Sciatic nerve (tissue), 2 donors: Measurements from ENCODE around the gene SORT1. TPM values are rescaled to one million over a fixed set of nuclear protein-coding genes. Genes with fewer than 3 reads are reported as not detected.
A peak's percentile ranks its signal among the peaks of the same experiment; 100 is the strongest.

Experiments
- ATAC-seq: fragments of 200-7000 bp; cut with Tn5 transposase; one replicate; pipeline ENCODE4 v1.9.1; 2020; ENCODE audit warnings: mild to moderate bottlenecking, moderate library complexity
- DNase-seq: peaks from one replicate; pipeline ENCODE4 v3.0.0-alpha.2; 2020; ENCODE audit warnings: low spot score
- intact Hi-C: fragments of 100-400 bp; cut with DNase I; formaldehyde crosslinking; loops from one replicate; pipeline ENCODE4 v1.14.2; 2022
- total RNA-seq: library from RNA; stranded (reverse); fragmentation: NEBNext Ultra II Directional; extraction: Animal tissue kit (Norgen Biotek cat#: 25700); gene quantifications from one replicate; pipeline ENCODE4 v1.2.1, GENCODE V29; 2021
- donor health status: DM: no; HTN: no; CAD: no.
- donor health status: DM: no; HTN: no; CAD: no.

SORT1 gene
- total RNA-seq, 1 donor from 2014 or later = 111 TPM

DNA sequence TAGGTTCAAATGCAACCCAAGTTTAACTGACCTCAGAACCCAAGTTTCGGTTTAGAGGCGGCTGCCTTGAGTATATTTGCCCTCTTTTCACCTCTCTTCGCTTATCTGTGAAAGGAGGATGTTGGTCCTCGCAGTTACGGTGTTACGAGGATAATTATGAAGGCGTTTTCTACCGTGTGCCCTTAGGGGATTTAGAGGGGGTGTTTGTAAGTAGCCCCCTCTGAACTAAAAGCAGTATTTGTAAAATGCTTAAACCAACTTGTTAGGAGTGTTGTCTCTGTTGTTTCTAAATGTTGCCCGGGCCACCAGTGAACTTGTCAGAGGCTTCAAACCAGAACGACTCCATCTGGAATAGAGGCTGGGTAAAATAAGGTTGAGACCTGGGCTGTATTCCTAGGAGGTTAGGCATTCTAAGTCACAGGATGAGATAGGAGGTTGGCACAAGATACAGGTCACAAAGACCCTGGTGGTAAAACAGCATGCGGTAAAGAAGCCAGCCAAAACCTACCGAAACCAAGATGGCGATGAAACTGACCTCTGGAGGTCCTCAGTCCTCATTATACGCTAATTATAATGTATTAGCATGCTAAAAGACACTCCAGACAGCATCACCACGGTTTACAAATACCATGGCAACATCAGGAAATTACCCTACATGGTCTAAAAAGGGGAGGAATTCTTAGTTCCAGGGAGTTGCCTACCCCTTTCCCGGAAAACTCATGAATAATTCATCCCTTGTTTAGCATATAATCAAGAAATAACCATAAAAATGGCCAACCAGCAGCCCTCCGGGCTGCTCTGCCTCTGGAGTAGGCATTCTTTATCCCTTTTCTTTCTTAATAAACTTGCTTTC is 113.7 kb downstream of the SORT1 start:
- intact Hi-C loops = no loop called here
- ATAC-seq (peak; percentile 5), DNase-seq (no peak)

- intact Hi-C loops = no loop called here
- peak; percentile 98 for DNase-seq
- ATAC-seq = peak; percentile 99
Observed at GRCh38 chr1:109282952-109283747, 114.6 kb downstream of the SORT1 start, which contains the start of gene PSRC1. Gene PSRC1, minus strand, starts transcription at chr1:109283145.

DNA sequence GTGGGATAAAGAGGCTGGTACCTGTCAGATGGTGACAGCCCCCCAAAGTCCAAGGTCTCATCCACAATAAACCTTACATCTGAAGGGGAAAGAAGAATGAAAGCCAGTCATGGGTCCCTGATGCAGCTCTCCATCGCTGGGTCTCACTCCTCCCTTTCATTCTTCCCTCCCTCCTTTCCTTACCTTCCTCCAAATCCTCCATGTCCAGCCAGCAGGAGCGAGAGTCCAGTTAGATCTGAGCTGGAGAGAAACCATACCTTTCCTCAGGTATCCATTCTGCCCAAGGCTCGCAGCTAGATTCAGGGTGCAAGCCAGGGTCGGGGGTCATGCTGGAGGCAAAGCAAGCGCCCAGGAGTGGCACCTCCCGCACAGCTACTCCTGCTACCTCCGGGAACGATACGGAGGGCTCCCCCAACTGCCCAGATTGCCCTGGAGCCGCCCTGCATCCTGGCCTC is 115.2 kb downstream of the SORT1 start:
- intact Hi-C loops = no loop called here
- DNase-seq = no peak
- ATAC-seq = no peak

- intact Hi-C loops = no loop called here
- DNase-seq = no peak
- no peak for ATAC-seq
Observed at GRCh38 chr1:109281680-109282496, 115.8 kb downstream of the SORT1 start.

GRCh38 chr1:109280862-109281261 is 116.9 kb downstream of the SORT1 start:
- intact Hi-C loops = no loop called here
- ATAC-seq (no peak), DNase-seq (no peak)

GRCh38 chr1:109279615-109280278 is 118.0 kb downstream of the SORT1 start:
- DNase-seq (no peak), ATAC-seq (no peak)
- intact Hi-C loops = loop anchor here (5.0 kb wide), 1 partner anchor 118 kb away; the partner anchor contains the start of gene SORT1

DNA sequence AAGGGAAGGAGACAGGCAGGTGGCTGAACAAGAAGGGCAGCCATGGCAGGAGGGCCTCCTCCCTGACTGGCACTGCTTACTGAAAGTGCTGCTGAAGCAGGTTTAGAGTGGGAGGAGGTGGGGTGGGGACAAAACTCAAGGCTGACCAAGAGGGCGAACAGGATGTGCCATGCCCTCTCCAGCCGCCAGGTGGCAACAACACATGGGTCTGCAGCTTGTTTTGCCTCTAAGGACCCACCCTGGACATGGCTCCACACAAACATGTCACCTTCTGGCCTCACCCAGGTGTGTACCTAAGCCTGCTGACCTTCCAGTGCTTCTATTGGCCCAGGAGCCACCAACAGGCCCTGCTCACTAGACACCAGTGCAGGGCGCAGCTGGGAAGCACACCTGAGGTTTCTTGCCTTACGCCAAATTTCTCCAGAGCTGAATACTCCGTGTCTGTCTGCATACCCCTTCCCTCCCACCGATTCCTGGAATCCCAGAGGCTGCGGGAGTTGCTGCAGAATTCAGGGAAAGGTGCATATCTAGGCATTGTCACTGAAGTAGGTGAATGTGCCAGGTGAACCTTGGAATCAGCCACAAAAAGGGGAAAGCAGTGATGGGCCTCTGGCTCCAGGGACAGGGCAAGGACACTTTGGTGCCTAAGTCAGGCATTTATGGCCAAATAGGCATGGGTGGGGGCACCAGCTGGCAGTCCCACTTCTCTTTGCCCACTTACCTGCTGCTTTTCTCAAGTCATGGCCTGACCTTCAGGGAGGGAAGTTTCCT is 120.1 kb downstream of the SORT1 start:
- DNase-seq = peak; percentile 88
- peak; percentile 39 for ATAC-seq
- intact Hi-C loops = loop anchor here (5.0 kb wide), 1 partner anchor 120 kb away; the partner anchor contains the start of gene SORT1

GRCh38 chr1:109275706-109276345 is 121.9 kb downstream of the SORT1 start:
- DNase-seq = no peak
- ATAC-seq = no peak
- intact Hi-C loops = loop anchor here (5.0 kb wide), 1 partner anchor 121 kb away; the partner anchor contains the start of gene SORT1

- DNase-seq (peak; percentile 67), ATAC-seq (peak; percentile 90)
- intact Hi-C loops = loop anchor here (5.0 kb wide), 1 partner anchor 122 kb away; the partner anchor contains the start of gene SORT1
Observed at GRCh38 chr1:109274533-109275476, 122.9 kb downstream of the SORT1 start.

- DNase-seq (peak; percentile 61), ATAC-seq (peak; percentile 31)
- intact Hi-C loops = no loop called here
Observed at GRCh38 chr1:109273570-109274288, 124.0 kb downstream of the SORT1 start.

DNA sequence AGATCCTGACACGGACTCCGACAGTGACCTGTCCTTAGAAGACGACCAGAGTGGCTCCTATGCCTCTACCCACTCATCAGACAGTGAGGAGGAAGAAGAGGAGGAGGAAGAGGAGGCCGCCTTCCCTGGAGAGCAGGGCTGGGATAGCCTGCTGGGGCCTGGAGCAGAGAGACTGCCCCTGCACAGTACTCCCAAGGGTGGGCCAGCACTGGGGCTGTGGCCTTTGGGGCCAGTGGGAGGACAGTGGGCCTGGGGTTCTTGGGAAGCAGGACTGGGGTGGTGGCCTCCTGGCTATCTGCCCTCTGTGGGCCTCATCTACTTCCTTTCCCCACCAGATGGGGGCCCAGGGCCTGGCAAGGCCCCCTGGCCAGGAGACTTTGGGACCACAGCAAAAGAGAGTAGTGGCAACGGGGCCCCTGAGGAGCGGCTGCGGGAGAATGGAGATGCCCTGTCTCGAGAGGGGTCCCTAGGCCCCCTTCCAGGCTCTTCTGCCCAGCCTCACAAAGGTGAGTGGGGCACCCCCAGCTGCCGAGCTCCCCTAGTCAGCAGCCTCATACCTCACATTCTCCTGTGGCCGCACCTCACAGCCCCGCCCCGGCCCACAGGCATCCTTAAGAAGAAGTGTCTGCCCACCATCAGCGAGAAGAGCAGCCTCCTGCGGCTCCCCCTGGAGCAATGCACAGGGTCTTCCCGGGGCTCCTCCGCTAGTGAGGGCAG is 124.7 kb downstream of the SORT1 start:
- intact Hi-C loops = no loop called here
- ATAC-seq (no peak), DNase-seq (no peak)

DNA sequence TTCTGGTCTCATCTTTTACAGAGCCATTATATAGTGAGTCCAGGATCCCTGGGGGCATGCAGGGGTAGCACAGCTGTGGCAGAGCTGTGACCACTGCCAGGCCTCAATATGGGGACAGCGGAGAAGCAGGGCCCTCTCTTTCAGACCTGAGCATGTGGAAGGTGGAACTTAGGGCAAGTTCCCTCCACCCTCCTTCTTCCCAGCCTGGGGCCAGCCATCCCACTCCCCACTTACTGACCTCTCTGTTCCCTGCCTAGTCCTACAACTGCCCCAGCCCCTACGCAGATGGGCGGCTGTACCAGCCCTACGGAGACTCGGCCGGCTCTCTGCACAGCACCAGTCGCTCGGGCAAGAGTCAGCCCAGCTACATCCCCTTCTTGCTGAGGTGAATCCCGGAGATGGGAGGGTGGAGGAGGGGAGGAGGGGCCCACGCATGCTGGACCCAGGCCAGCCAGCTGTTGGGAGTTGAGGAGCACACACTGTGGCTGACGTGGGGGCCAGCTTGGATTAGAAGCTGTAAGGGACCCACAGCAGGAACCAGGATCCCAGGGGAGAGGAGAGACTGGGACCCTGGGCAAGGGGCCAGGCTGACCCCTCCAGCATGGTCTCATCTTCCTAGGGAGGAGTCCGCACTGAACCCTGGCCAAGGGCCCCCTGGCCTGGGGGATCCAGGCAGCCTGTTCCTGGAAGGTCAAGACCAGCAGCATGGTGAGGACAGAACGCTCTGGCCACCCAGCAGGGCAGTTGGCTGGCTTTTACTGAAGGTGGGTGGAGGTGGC is 125.5 kb downstream of the SORT1 start:
- intact Hi-C loops = no loop called here
- DNase-seq = peak; percentile 62

DNA sequence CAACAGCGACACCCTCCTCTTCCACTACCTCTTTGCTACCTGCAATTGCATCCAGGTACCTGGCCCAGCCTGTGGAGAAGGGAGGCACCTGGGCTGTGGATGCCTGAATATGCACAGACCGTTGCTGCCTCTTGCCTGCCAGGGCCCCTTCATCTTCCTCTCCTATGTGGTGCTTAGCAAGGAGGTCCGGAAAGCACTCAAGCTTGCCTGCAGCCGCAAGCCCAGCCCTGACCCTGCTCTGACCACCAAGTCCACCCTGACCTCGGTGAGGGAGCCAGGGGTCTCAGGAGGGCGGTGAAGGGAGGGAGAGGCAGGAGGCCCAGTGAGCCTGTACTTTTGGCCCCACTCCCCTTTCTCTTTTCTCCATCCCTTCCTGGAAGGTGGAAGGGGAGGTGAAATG is 126.3 kb downstream of the SORT1 start:
- intact Hi-C loops = no loop called here
- no peak for ATAC-seq
- DNase-seq = no peak

More for the DNA sequence above, 125.5 kb downstream of the SORT1 start:
- no peak for ATAC-seq
